GM12878 (cell line): Measurements from ENCODE around the gene KLF11. TPM values are rescaled to one million over a fixed set of nuclear protein-coding genes. Genes with fewer than 3 reads are reported as not detected.

Experiments
- ATAC-seq: fragments of 200-7000 bp; cut with Tn5 transposase; 3 replicates; pipeline ENCODE4 v1.9.1; 2020; ENCODE audit warnings: mild to moderate bottlenecking, moderate library complexity
- BruUV-seq: library from RNA; stranded (reverse); fragments of 400-500 nt; replicated peaks from 2 replicates; lab custom pipeline; 2021; lab: Mats Ljungman, UMichigan
- CTCF ChIA-PET: fragments of 300-600 bp; sonication (Branson Sonifier 250); formaldehyde crosslinking; extraction: SDS; loops from one replicate; lab custom pipeline; 2021; ENCODE audit warnings: inconsistent platforms; lab: Yijun Ruan, JAX
- POLR2A ChIA-PET: fragments of 350-600 bp; formaldehyde crosslinking; extraction: SDS; loops from one replicate; lab custom pipeline; 2021; ENCODE audit warnings: inconsistent platforms; lab: Charles Lee
- RAD21 ChIA-PET: fragments of 300-600 bp; sonication (Branson Sonifier 250); formaldehyde crosslinking; loops from one replicate; lab custom pipeline; 2023; ENCODE audit warnings: antibody characterized with exemption; ENCODE audit not compliant: unreplicated experiment; lab: Charles Lee
- SMC1A ChIA-PET: fragments of 300-600 bp; sonication (Branson Sonifier 250); formaldehyde crosslinking; loops from one replicate; lab custom pipeline; 2023; ENCODE audit not compliant: unreplicated experiment, uncharacterized antibody; lab: Charles Lee
- DNase-seq: peaks from one replicate; pipeline ENCODE4 v3.0.0-alpha.2; 2011; ENCODE audit warnings: low read depth, low spot score
- FAIRE-seq: peaks from 3 replicates; lab custom pipeline; 2011; peaks lifted over from hg19 to GRCh38; lab: Jason Lieb, UNC
- H2AFZ ChIP-seq: 2 replicates; pipeline ENCODE4 v1.6.0; 2011; ENCODE audit warnings: low read depth, low read length, control low read depth; ENCODE audit not compliant: control insufficient read depth
- H3K27ac ChIP-seq: 2 replicates; pipeline ENCODE4 v1.5.1; 2011; ENCODE audit warnings: control low read depth; ENCODE audit not compliant: control insufficient read depth, insufficient read depth
- H3K27me3 ChIP-seq, 2 experiments: replicated peaks in 1 of 2; 2 replicates each; pipeline versions ENCODE4 v1.6.0 to v1.6.1; 2011; ENCODE audit warnings: low read length in 1 of 2; ENCODE audit not compliant: control insufficient read depth in 2 of 2, insufficient read depth in 2 of 2
- H3K36me3 ChIP-seq, 2 experiments: 2 replicates each; pipeline ENCODE4 v1.5.1; 2011; ENCODE audit warnings: low read length in 1 of 2; ENCODE audit not compliant: control insufficient read depth in 2 of 2, insufficient read depth in 2 of 2
- H3K4me1 ChIP-seq: 2 replicates; pipeline ENCODE4 v1.6.1; 2011; ENCODE audit warnings: mild to moderate bottlenecking, low read length, moderate library complexity, mixed read lengths; ENCODE audit not compliant: control insufficient read depth, insufficient read depth
- H3K4me2 ChIP-seq: 2 replicates; pipeline ENCODE4 v1.6.0; 2011; ENCODE audit warnings: control low read depth; ENCODE audit not compliant: control insufficient read depth, insufficient read depth
- H3K4me3 ChIP-seq: fragments of 200-600 bp; sonication (generic); 2 replicates; pipeline ENCODE4 v1.5.1; 2016
- H3K79me2 ChIP-seq: 2 replicates; pipeline ENCODE4 v1.6.0; 2011; ENCODE audit warnings: low read length; ENCODE audit not compliant: control insufficient read depth, insufficient read depth
- H3K9ac ChIP-seq: 2 replicates; pipeline ENCODE4 v1.8.0; 2011; ENCODE audit warnings: low read length, control low read depth, mixed read lengths; ENCODE audit not compliant: control insufficient read depth, insufficient read depth
- H3K9me3 ChIP-seq: replicated peaks from 3 replicates; pipeline ENCODE4 v1.5.1; 2011; ENCODE audit warnings: mild to moderate bottlenecking, low read length; ENCODE audit not compliant: control insufficient read depth, insufficient read depth
- H4K20me1 ChIP-seq: 2 replicates; pipeline ENCODE4 v1.6.0; 2011; ENCODE audit not compliant: control insufficient read depth, insufficient read depth
- BHLHE40 ChIP-seq, 2 experiments: fragments of 450-650 bp in 1 of 2; IDR thresholded peaks; 2 replicates each; pipeline ENCODE4 v1.6.1; 2011 to 2017; ENCODE audit warnings: low read depth in 2 of 2, borderline replicate concordance in 1 of 2, improper control_type of control experiment in 1 of 2, low read length in 1 of 2, mild to moderate bottlenecking in 1 of 2
- CBFB ChIP-seq: IDR thresholded peaks from 2 replicates; pipeline ENCODE4 v1.6.1; 2016; ENCODE audit warnings: antibody characterized with exemption, low read depth
- EED ChIP-seq: sonication (generic); IDR thresholded peaks from 2 replicates; pipeline ENCODE4 v1.6.1; 2016; ENCODE audit warnings: antibody characterized with exemption, low read depth
- IKZF1 ChIP-seq: fragments of 450-650 bp; conservative IDR thresholded peaks from 2 replicates; pipeline ENCODE4 v1.6.1; 2017; ENCODE audit warnings: antibody characterized with exemption, mild to moderate bottlenecking
- IKZF2 ChIP-seq, 2 experiments: fragments of 450-650 bp; IDR thresholded peaks; 2 replicates each; pipeline ENCODE4 v1.6.1; 2017; ENCODE audit warnings: mild to moderate bottlenecking in 2 of 2, moderate library complexity in 2 of 2
- KLF5 ChIP-seq: fragments of 450-650 bp; IDR thresholded peaks from 2 replicates; pipeline ENCODE4 v1.6.1; 2014; ENCODE audit warnings: mild to moderate bottlenecking; ENCODE audit not compliant: partially characterized antibody
- LARP7 ChIP-seq: fragments of 450-650 bp; IDR thresholded peaks from 2 replicates; pipeline ENCODE4 v1.6.1; 2017; ENCODE audit warnings: mild to moderate bottlenecking
- MEF2A ChIP-seq: IDR thresholded peaks from 2 replicates; pipeline ENCODE4 v1.6.1; 2011; ENCODE audit warnings: low read depth, mild to moderate bottlenecking, low read length, moderate library complexity; ENCODE audit not compliant: insufficient read depth
- NFXL1 ChIP-seq: fragments of 450-650 bp; IDR thresholded peaks from 2 replicates; pipeline ENCODE4 v1.6.1; 2017; ENCODE audit warnings: antibody characterized with exemption, mild to moderate bottlenecking, borderline replicate concordance
- RAD21 ChIP-seq: IDR thresholded peaks from 2 replicates; pipeline ENCODE4 v1.6.1; 2011; ENCODE audit warnings: mild to moderate bottlenecking, low read depth, low read length, moderate library complexity; ENCODE audit not compliant: insufficient read depth
- RB1 ChIP-seq: fragments of 450-650 bp; formaldehyde crosslinking; IDR thresholded peaks from 2 replicates; pipeline ENCODE4 v1.6.1; 2017; ENCODE audit warnings: mild to moderate bottlenecking, borderline replicate concordance
- SMARCA5 ChIP-seq: fragments of 450-650 bp; IDR thresholded peaks from 2 replicates; pipeline ENCODE4 v1.6.1; 2017; ENCODE audit warnings: mild to moderate bottlenecking
- SMC3 ChIP-seq: IDR thresholded peaks from 2 replicates; pipeline ENCODE4 v1.6.1; 2011; ENCODE audit warnings: low read length, improper control_type of control experiment, borderline replicate concordance
- TARDBP ChIP-seq: IDR thresholded peaks from 2 replicates; pipeline ENCODE4 v1.6.1; 2016; ENCODE audit warnings: borderline replicate concordance
- WGBS: methylation state at CpG from one replicate; pipeline ENCODE4 v1.1.6; 2016; ENCODE audit warnings: low lambda C conversion rate; ENCODE audit not compliant: insufficient replicate concordance, insufficient coverage; ENCODE audit errors: missing lambda C conversion rate; 5-methylcytosine and 5-hydroxymethylcytosine counted together
- in situ Hi-C: fragments of 300-500 bp; cut with MboI; formaldehyde crosslinking; loops from 9 replicates; pipeline ENCODE4 v1.14.3; 2018; ENCODE audit warnings: mixed read lengths
- intact Hi-C: fragments of 100-400 bp; cut with micrococcal nuclease; formaldehyde crosslinking; loops from one replicate; pipeline ENCODE4 v1.14.2; 2022; ENCODE audit not compliant: unreplicated experiment
- polyA plus RNA-seq, 11 experiments: library from polyadenylated mRNA; depleted of rRNA in 4 of 11; unstranded in 6 of 11; stranded (reverse) in 5 of 11; fragments of >200 nt; fragmentation: Nextera tagmentation in 4 of 11; fragmentation: Illumina TruSeq in 1 of 11; extraction: Ambion mirVana in 4 of 11; extraction: Trizol in 1 of 11; gene quantifications; 1 replicate in 1 of 11; 2 replicates in 10 of 11; pipeline versions ENCODE4 v1.2.1 to v1.2.3, GENCODE V29; 2011 to 2016; ENCODE audit warnings: inconsistent platforms in 2 of 11, missing spikeins in 2 of 11, low read depth in 1 of 11
- total RNA-seq, 4 experiments: library from RNA; depleted of rRNA in 3 of 4; stranded (reverse); fragments of >200 nt in 3 of 4; fragmentation: Illumina TruSeq in 1 of 4; extraction: Trizol in 1 of 4; gene quantifications; 2 replicates each; pipeline versions ENCODE4 v1.2.1 to v1.2.3, GENCODE V29; 2013 to 2021
- TF ChIP-seq, protein P1 (sequence below), 3 experiments: IDR thresholded peaks in 2 of 3; conservative IDR thresholded peaks in 1 of 3; 2 replicates each; pipeline ENCODE4 v1.5.1; 2011; ENCODE audit warnings: low read depth in 3 of 3, low read length in 3 of 3, mild to moderate bottlenecking in 3 of 3, control low read depth in 2 of 3, moderate library complexity in 2 of 3, inconsistent platforms in 1 of 3, mixed read lengths in 1 of 3; ENCODE audit not compliant: control insufficient read depth in 2 of 3, insufficient read depth in 1 of 3; ENCODE audit errors: extremely low read depth in 1 of 3
- TF ChIP-seq, protein P2 (sequence below): fragments of 450-650 bp; IDR thresholded peaks from 2 replicates; pipeline ENCODE4 v1.6.1; 2017; ENCODE audit warnings: low read depth, mild to moderate bottlenecking, moderate library complexity

Gene KLF11
- total and polyA plus RNA-seq, 10 of the 15 experiments (the other 5 are each of a cell fraction or from before 2014, with no cell fraction given): 0.03 to 0.54 (median 0.14) TPM; not detected in 1

DNA sequence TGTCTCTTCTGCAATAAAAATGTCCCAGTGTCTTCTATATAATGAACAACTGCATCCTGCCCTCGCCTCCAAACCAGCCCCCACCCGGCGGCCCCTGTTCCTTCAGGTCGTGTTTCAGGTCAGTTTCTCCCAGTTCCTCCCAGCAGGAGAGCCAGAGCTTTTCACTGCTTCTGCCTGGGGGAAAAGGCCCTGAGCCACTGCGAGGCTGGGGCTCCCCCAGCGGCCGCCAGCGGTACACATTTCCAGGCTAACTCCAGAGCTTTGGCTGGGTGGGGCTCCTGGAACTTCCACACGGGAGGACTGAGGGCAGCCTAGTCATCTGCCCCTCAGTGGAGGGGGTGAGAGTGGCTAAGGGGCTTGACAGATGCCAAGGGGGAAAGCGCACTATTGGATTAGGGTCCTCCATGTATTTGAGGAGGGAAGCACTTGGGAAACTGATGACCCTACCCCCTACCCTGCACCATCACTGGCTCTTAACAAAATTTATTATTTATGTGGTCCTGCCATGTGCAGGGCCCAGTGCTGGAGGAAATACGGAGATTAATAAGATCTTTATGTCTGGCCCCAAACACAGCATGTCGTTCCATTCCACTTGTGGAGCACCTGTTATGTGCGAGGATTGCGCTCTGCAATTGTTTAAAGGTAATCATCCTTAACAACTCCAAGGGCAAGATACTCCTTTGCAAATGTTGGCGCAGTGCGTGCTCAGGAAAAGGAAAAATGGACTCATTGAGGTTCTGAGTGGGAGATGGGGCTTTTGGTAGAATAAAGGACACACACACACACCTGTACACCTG lies 54.2 kb downstream of the KLF11 start:
- no peak overlapping the region for H3K4me2 ChIP-seq
- no peak overlapping the region for H3K4me3 ChIP-seq
- H3K9ac ChIP-seq: no peak overlapping the region
- ChIA-PET POLR2A (interaction anchor here (0.6 to 3.2 kb wide), 6 partner anchors 15 to 774 kb away, joined by 3 to 17 read pairs (median 4); partner anchors contain the start of gene CYS1), CTCF (interaction anchor here (0.6 to 31.8 kb wide), 25 partner anchors 8 to 558 kb away, joined by 3 to 983 read pairs (median 6); partner anchors contain the start of gene CYS1), SMC1A (interaction anchor here (0.8 to 12.5 kb wide), 12 partner anchors 12 to 113 kb away, joined by 3 to 236 read pairs (median 4); no protein-coding TSS in a partner anchor), RAD21 (interaction anchor here (0.8 to 4.1 kb wide), 13 partner anchors 12 to 338 kb away, joined by 4 to 115 read pairs (median 6); partner anchors contain the start of gene CYS1)
- H3K79me2 ChIP-seq: no peaks in the 10 kb centered on the region
- 30% methylated on average over 16 of the region's 16 CpGs for WGBS
- peaks cover 2% of the 10 kb centered on the region; the same call in 1 of the 2 replicates for H3K4me1 ChIP-seq
- H3K36me3 ChIP-seq: no peaks in the 10 kb centered on the region
- BruUV-seq: no TSS peak
- no peak for DNase-seq
- H4K20me1 ChIP-seq: no peaks in the 10 kb centered on the region
- TF ChIP-seq MEF2A: 0 out of 2 replicates have a peak, but pooled peaks have one; percentile 5
- TF ChIP-seq SMARCA5: peak; percentile 82; the same call in 1 of the 2 replicates
- TF ChIP-seq CBFB: no peak
- TF ChIP-seq IKZF1: peak; percentile 89
- TF ChIP-seq EED: peak; percentile 87
- no peak for TF ChIP-seq TARDBP
- peak in 1 of 2 experiments; percentile 36; a peak in 1 of 4 replicates for TF ChIP-seq BHLHE40 (IDR thresholded peaks at IDR 0.05; ENCODE audit: borderline replicate concordance in 1 of 2, low read depth in 2 of 2, low read length in 1 of 2)
- peak; percentile 68; the same call in 1 of the 2 replicates for TF ChIP-seq SMC3
- TF ChIP-seq KLF5: no peak
- TF ChIP-seq, protein P1, sequence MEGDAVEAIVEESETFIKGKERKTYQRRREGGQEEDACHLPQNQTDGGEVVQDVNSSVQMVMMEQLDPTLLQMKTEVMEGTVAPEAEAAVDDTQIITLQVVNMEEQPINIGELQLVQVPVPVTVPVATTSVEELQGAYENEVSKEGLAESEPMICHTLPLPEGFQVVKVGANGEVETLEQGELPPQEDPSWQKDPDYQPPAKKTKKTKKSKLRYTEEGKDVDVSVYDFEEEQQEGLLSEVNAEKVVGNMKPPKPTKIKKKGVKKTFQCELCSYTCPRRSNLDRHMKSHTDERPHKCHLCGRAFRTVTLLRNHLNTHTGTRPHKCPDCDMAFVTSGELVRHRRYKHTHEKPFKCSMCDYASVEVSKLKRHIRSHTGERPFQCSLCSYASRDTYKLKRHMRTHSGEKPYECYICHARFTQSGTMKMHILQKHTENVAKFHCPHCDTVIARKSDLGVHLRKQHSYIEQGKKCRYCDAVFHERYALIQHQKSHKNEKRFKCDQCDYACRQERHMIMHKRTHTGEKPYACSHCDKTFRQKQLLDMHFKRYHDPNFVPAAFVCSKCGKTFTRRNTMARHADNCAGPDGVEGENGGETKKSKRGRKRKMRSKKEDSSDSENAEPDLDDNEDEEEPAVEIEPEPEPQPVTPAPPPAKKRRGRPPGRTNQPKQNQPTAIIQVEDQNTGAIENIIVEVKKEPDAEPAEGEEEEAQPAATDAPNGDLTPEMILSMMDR (IDR thresholded peaks at IDR 0.05 in 2 of 3, conservative IDR thresholded peaks at IDR 0.05 in 1 of 3; ENCODE audit: control insufficient read depth in 2 of 3, extremely low read depth in 1 of 3, insufficient read depth in 1 of 3, low read depth in 3 of 3, low read length in 3 of 3): peak; percentile 91 to 99 (median 92)
- TF ChIP-seq, protein P2, sequence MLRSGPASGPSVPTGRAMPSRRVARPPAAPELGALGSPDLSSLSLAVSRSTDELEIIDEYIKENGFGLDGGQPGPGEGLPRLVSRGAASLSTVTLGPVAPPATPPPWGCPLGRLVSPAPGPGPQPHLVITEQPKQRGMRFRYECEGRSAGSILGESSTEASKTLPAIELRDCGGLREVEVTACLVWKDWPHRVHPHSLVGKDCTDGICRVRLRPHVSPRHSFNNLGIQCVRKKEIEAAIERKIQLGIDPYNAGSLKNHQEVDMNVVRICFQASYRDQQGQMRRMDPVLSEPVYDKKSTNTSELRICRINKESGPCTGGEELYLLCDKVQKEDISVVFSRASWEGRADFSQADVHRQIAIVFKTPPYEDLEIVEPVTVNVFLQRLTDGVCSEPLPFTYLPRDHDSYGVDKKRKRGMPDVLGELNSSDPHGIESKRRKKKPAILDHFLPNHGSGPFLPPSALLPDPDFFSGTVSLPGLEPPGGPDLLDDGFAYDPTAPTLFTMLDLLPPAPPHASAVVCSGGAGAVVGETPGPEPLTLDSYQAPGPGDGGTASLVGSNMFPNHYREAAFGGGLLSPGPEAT: peak; percentile 61; the same call in 1 of the 2 replicates
- TF ChIP-seq IKZF2 (IDR thresholded peaks at IDR 0.05): peak; percentile 76 to 79
- TF ChIP-seq LARP7: 0 out of 2 replicates have a peak, but pooled peaks have one; percentile 21
- peak; percentile 63; the same call in 1 of the 2 replicates for TF ChIP-seq RB1
- TF ChIP-seq RAD21: peak; percentile 80
- TF ChIP-seq NFXL1: no peak
- peak; percentile 96 for ATAC-seq
- peak; percentile 77 for FAIRE-seq
- H3K27me3 ChIP-seq: no peaks in the 10 kb centered on the region
- no peak overlapping the region for H2AFZ ChIP-seq
- no peaks in the 10 kb centered on the region; the same call in 2 of the 3 replicates for H3K9me3 ChIP-seq
- intact Hi-C loops: loop anchor here (1.0 kb wide), 1 partner anchor 25 kb away; no protein-coding TSS in a partner anchor
- H3K27ac ChIP-seq: no peak overlapping the region
- in situ Hi-C loops: no loop called here
